GM12878 (cell line): Measurements from ENCODE around the gene HLA-DRA.

Experiments
- CTCF ChIP-seq, 3 experiments: IDR thresholded peaks in 2 of 3; conservative IDR thresholded peaks in 1 of 3; 2 replicates each; pipeline ENCODE4 v1.5.1; 2011; ENCODE audit warnings: low read depth in 3 of 3, low read length in 3 of 3, mild to moderate bottlenecking in 3 of 3, control low read depth in 2 of 3, moderate library complexity in 2 of 3, inconsistent platforms in 1 of 3, mixed read lengths in 1 of 3; ENCODE audit not compliant: control insufficient read depth in 2 of 3, insufficient read depth in 1 of 3; ENCODE audit errors: extremely low read depth in 1 of 3
- EZH2 ChIP-seq: IDR thresholded peaks from 2 replicates; pipeline ENCODE4 v1.6.1; 2012; ENCODE audit warnings: low read depth, mild to moderate bottlenecking, control low read depth, inconsistent platforms, low read length, borderline replicate concordance; ENCODE audit not compliant: control insufficient read depth
- GABPA ChIP-seq: IDR thresholded peaks from 2 replicates; pipeline ENCODE4 v1.6.1; 2014; ENCODE audit warnings: antibody characterized with exemption, low read depth, mild to moderate bottlenecking, inconsistent platforms
- PBX3 ChIP-seq: IDR thresholded peaks from 2 replicates; pipeline ENCODE4 v1.6.1; 2011; ENCODE audit warnings: mild to moderate bottlenecking, low read depth, low read length, moderate library complexity; ENCODE audit not compliant: insufficient replicate concordance
- PKNOX1 ChIP-seq: fragments of 450-650 bp; IDR thresholded peaks from 2 replicates; pipeline ENCODE4 v1.6.1; 2016; ENCODE audit warnings: mild to moderate bottlenecking
- POLR2AphosphoS5 ChIP-seq: IDR thresholded peaks from 2 replicates; pipeline ENCODE4 v1.6.1; 2011; ENCODE audit warnings: mild to moderate bottlenecking, low read length, inconsistent platforms
- SIX5 ChIP-seq: IDR thresholded peaks from 2 replicates; pipeline ENCODE4 v1.6.1; 2011; ENCODE audit warnings: mild to moderate bottlenecking, low read depth, low read length, moderate library complexity; ENCODE audit not compliant: severe bottlenecking
- SREBF1 ChIP-seq: IDR thresholded peaks from 2 replicates; pipeline ENCODE4 v1.6.1; 2012; ENCODE audit warnings: mild to moderate bottlenecking, low read length
- ZNF274 ChIP-seq: IDR thresholded peaks from one replicate; pipeline ENCODE4 v1.8.0; 2011; ENCODE audit not compliant: insufficient read length, insufficient read depth

- TF ChIP-seq CTCF (IDR thresholded peaks at IDR 0.05 in 2 of 3, conservative IDR thresholded peaks at IDR 0.05 in 1 of 3; ENCODE audit: control insufficient read depth in 2 of 3, extremely low read depth in 1 of 3, insufficient read depth in 1 of 3, low read depth in 3 of 3, low read length in 3 of 3) (no peak), PKNOX1 (no peak), SREBF1 (no peak), PBX3 (no peak), POLR2AphosphoS5 (no peak), EZH2 (no peak), GABPA (no peak), SIX5 (no peak), ZNF274 (no peak)
These were observed 11.7 kb upstream of the HLA-DRA start for GRCh38 chr6:32427934-32428474.
